Upper lobe of left lung (tissue), 4 donors: ENCODE results near the gene GGNBP2.

Experiments
- CTCF ChIP-seq, 6 experiments: fragments of 450-650 bp in 4 of 6; fragments of 200-600 bp in 2 of 6; sonication (generic) in 2 of 6; IDR thresholded peaks; one replicate each; pipeline ENCODE4 v1.5.1; 2016 to 2019; ENCODE audit warnings: antibody characterized with exemption in 6 of 6
- EP300 ChIP-seq, 4 donors: sonication (generic); formaldehyde crosslinking; IDR thresholded peaks; one replicate each; pipeline ENCODE4 v1.5.1; 2017; ENCODE audit warnings: antibody characterized with exemption in 4 of 4, control low read depth in 2 of 4
- POLR2AphosphoS5 ChIP-seq, 2 donors: sonication (generic); formaldehyde crosslinking; IDR thresholded peaks; one replicate each; pipeline ENCODE4 v1.5.1; 2017; ENCODE audit warnings: antibody characterized with exemption in 2 of 2

GRCh38 chr17:36540696-36541095 is 4.0 kb upstream of the GGNBP2 start:
- TF ChIP-seq CTCF (IDR thresholded peaks at IDR 0.05) (no peak), POLR2AphosphoS5 (IDR thresholded peaks at IDR 0.05) (no peak), EP300 (IDR thresholded peaks at IDR 0.05) (no peak)
